CD4-positive, alpha-beta T cell treated with Interleukin-6 for 4 hours (primary cell): Measurements from ENCODE around the gene ETFA.
"Not testable (repeated sequence)": the region's sequence is repeated elsewhere in the genome, so short reads cannot be mapped to it uniquely, and the experiment has no call there.

Source experiments
- DNase-seq: peaks from one replicate; pipeline ENCODE4 v3.0.0-alpha.2; 2020; ENCODE audit warnings: mixed read lengths

The ETFA gene

GRCh38 chr15:76267077-76267476 lies 44.2 kb downstream of the ETFA start:
- DNase-seq = no peak

DNA sequence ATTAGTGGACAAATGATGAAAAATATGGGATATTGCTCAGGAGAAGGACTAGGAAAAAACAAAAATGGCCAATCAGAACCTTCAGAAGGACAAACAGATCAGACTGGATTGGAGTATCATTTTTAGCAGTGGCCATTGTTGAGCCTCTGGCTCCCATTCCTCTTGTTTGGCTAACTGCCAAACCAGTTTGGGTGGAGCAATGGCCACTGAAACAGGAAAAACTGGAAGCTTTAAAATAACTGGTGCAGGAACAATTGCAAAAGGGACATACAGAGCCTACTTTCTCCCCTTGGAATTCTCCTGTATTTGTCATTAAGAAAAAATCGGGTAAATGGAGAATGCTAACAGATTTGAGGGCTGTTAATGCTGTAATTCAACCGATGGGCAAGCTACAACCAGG lies 45.5 kb downstream of the ETFA start:
- DNase-seq = not testable (repeated sequence)

DNA sequence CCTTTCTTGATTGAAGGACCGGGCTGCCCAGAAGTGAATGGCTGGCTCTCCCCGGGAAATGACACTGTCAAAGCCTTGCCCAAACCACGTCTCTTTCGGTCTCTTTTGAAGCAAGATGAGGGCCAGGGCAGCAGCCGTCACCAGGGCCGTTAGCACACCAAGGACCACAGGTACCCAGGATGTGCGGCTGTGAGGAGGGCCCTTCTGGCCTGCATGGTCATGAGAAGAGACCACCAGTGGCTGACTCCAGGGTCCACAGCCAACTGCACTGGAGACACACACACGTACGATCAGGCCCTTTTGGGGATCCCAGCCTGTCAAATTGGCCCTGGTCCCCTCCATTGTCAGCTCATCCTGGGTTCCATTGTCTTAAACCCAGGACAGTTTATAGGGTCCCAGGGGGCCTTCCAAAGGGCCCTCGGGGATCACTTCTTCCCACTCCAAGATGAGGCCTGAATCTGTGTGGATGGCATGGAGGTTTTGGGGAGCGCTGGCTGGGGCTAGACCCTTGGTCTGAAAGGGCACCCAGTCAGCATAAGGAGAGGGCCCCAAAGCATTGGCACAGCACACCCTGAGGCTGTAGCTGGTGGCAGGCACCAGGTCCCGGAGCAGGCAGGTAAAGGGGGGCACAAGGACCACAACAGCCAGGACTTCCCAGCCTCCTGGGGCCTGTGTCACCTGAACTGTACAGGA lies 50.9 kb downstream of the ETFA start:
- no peak for DNase-seq

DNA sequence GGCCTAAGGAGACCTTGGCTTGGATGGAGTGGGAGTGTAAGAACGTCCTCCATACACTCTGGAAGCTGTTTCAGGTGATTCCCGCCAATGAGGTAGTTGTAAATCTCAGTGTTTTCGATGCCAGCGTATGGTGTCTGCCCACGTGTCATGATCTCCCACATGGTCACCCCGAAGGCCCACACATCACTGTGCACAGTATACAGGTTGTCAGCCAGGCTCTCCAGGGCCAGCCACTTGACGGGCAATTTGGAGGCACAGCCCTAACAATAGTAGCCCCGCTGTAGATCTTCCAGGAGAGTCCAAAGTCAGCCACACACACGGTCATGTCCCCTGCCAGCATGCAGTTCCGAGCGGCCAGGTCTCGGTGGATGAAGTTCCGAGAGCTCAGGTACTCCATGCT lies 51.9 kb downstream of the ETFA start:
- no peak for DNase-seq

DNA sequence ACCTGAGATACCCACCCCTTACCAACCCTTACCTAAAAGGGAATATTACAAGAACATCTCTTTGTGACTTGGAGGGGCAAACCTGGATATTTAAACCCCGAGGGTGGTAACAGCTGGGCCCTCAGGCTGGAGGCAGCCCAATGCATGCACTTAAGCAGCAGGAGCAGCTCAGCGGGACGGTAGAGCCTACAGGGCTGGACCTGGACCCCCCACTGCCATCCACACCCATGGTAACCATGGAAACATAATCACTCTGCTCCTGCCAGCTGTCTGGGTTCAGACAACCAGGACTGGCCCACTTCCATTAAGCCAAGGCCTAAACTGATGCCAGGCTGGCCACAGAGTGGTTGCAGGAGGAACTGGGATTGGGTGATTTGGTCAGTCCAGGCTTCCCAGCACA lies 52.8 kb downstream of the ETFA start:
- DNase-seq = no peak

DNA sequence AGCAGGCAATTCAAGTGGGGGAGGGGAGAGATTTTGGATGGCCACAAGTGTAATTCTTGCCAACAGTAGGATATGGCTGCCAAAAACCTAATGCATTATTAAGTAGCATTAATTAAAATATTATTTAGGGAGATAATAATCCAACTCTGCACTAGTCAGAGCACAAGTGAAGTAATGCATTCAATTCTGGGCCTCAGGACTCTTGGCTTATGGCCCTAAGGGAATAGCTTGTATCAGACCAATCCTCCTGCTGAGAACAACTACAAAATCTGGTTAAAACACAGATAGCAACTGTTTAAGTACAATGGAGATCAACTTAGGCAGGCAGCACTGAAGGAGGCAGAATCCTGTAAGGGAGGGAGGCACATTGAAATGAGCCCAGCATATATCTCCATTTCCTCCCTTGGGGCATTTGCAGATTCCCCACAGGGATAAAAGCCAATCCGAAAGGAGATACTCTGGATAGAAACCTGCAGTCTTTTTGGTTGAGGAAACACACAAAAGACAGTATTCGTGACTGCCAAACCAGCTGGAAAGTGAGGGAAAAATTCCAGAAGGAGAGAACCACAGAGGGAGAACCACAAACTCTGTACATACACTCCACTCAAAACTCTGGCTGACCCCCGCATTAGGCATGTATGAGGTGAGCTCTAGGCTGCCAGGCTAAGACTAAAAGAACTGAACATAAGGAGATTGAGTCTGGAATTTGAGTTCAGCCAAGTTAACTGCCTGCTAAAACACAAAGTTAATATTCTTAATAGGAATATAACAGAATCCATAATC lies 57.4 kb downstream of the ETFA start:
- DNase-seq = no peak

GRCh38 chr15:76252249-76252648 lies 59.0 kb downstream of the ETFA start:
- no peak for DNase-seq

- no peak for DNase-seq
Observed at GRCh38 chr15:76251717-76252116, 59.6 kb downstream of the ETFA start.

DNA sequence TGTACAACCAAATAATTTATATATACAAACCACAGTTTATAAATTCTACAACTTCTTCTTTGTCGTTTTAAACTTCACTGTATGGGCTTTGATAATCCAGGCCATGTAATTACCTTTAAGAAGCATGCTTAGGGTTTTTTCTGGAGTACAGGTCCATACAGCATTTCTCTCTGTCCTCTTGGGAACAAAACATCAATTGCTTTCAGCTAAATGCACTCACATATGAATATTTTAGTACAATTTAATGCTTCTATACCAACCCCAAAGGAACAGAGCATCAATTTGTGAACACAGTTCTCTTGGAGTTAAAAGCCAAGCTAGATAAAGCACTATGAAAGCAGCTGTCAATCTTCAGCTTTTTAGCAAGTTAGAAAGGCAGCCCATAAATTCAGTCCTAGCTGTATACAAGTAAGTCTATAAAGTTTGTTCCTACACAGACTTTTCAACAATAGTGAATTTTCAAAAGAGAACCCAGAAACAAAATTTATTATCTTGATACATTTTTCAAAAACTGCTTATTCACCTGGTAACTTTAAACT lies 66.1 kb downstream of the ETFA start:
- DNase-seq = no peak

GRCh38 chr15:76239786-76240185 lies 71.5 kb downstream of the ETFA start:
- DNase-seq = no peak

GRCh38 chr15:76236350-76236749 lies 74.9 kb downstream of the ETFA start:
- no peak for DNase-seq

DNA sequence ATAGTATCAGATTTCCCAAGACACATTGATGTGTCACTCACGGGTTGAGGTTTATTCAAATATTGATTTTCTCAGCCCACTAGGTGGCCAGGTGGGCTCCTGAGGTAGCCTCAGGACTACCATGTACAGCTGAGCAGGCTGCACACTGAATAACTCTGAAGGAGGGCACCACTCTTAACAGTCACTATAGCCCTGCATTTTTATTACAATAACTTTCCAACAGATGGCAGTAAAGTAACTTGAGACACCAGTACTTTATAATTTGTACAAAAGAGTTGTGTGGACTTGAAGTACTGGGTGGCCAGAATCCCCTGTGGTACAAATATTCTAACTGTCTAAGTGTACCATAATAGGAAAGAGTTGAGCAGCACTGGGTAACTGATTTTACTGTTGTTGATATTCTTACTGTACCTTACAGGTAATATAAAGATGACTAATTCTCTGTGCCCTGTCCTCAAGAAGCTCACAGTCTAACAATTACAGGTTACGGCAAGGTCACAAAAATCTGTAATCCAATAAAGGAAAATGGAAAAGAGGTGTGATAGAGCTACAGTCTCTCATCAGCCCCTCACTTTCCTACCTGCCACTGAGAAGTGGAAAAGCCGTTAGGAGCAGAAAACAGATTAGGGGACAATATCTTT lies 76.0 kb downstream of the ETFA start:
- no peak for DNase-seq

- no peak for DNase-seq
Observed at GRCh38 chr15:76234337-76234889, 76.9 kb downstream of the ETFA start.

DNA sequence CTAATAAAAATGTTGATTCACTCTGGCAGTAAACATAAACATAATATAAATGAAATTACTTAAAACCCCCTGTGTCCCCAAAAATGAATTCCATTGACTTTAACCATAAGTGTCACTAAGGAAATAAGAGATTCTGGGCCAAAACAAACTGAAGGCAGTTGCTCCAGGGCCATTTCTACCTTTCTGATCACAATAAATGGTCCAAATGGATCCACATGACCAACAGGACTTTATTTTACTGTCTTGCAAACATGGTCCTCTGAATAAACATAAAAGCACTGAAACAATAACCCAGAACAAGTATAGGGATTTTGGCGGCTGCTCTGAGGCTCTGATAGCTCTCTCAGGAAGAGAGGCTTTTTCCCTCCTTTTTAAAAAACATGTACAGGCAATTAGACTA lies 77.3 kb downstream of the ETFA start:
- no peak for DNase-seq

- no peak for DNase-seq
Observed at GRCh38 chr15:76229266-76229665, 82.0 kb downstream of the ETFA start.

GRCh38 chr15:76223521-76223920 lies 87.7 kb downstream of the ETFA start:
- no peak for DNase-seq

- DNase-seq = no peak
Observed at GRCh38 chr15:76222159-76222558, 89.1 kb downstream of the ETFA start.

DNA sequence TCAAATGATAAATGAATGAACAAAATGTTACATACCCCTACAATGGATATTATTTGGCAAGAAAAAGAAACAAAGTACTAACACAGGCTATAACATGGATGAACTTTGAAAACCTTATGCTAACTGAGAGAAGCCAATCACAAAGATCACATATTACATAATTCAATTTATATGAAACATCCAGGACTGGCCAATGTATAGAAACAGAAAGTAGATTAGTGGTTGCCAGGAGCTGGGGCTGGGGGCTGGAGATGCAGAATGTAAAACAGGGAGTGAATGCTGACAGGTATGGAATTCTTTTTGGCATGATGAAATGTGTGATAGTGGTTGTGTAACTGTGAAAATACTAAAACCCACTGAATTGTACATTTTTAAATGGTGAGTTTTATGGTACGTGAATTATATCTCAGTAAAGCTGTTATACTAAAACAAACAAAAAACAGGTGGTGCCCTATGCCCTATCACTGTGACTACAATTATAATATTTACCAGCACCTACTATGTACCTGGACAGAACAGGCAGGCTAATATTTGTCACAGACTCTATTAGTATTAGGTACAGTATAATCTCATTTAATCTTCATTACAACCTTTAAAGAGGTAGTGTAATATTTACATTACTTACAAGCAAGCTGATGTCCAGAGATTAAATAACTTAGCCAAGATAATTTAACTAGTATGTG lies 90.0 kb downstream of the ETFA start:
- no peak for DNase-seq

DNA sequence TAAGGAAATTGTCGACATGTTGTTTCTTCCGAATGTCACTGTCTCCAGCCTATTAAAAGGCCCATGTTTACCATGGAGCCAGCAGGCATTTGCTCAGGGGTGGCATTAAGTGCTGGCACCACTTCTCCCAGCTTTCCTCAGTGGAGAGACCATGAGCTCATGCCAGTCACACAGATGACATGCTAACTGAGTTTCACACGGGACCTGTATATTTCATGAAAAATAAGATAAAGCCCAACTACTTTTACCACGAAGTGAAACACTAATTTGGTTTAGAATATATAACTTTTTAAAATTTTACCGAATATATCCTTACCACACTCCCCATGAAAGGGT lies 93.4 kb downstream of the ETFA start:
- no peak for DNase-seq

DNA sequence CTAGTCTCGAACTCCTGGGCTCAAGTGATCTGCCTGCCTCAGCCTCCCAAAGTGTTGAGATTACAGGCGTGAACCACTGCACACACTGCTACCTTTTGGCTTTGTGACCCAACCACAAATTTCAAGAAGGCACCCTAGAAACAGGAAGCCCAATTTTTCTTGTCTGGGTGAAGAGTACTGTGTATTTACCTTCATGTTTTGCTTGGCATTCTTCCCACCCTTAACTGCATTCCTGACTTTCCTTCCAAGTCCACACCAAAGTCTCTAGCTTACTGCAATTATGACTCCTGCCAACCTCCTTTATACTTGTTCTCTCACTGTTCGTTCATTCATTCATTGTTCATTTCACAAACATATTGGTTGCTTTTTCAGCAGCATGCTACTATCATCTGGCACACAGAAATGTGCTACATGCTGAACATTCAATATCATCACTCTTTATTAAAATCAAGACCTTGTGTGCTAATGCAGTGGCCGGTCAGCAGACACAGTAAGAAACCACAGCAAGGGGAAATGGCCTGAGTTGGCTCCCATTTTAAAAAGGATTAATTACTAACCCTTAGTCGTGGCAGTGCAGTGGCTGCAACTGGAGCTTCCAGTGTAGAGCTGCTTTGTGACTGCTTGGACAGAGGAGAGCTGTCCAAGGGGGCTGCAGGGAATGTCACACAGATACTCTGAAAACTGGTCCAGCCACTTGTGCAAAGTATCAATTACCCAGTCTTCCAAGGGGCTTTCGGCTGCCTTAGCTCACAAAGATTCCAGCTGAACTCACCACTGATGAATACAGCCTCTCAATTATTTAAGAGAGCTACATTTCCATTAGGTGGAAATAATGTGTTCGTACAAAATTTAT lies 94.0 kb downstream of the ETFA start:
- DNase-seq = no peak

DNA sequence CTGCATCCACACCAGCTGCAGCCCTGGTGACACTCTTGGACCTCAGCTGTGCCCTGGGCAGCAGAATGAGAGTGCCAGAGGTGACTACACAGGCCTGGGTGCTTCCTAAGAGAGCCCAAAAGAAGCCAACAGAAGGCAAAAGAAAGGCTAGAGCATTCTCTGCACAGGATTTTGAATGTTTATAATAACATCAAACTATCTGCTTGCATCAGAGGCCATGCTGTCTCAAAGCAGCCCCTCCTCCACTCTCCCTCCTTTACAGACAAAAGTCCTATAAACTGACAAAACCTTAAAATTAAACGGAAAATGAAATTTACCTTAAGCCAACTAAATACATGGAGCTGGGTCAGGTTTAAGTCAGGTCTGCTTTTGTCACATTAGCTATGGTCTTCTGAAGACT lies 95.6 kb downstream of the ETFA start:
- DNase-seq = no peak

- DNase-seq = no peak
Observed at GRCh38 chr15:76209942-76210341, 101.3 kb downstream of the ETFA start.
